NCI-H1417 (cell line): ENCODE results near the gene SSTR3.
"Not testable (repeated sequence)": the region's sequence is repeated elsewhere in the genome, so short reads cannot be mapped to it uniquely, and the experiment has no call there.

Source experiments
- DNase-seq, 3 experiments: peaks; one replicate each; lab custom pipeline; 2025; lab: John Stamatoyannopoulos, UW

SSTR3 gene

DNA sequence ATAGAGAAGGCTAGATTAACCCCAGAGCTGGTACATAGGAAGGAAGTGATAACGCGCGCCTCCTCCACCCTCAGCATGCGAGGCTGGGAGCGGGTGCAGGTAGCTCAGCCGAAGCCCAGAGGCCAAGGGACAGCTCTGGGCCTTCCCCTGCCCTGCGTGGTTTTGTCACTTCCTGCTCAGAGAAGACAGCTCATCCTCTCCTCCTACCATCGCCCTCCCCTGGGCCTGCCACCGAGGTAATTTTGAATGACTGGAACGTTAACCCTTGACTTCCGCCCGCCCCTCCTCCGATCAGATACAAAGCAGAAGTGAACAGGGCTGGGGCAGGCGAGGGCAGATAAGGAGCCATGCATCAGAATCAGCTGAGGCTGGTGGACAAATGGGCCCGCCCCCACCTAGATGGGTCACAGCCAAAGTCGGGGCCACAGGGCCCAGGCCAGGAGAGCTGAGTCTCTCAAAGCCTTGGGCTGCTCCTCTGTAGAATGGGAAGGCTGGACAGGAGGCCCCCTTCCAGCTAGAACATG, 30.2 kb upstream of the SSTR3 start:
- no peak for DNase-seq

DNA sequence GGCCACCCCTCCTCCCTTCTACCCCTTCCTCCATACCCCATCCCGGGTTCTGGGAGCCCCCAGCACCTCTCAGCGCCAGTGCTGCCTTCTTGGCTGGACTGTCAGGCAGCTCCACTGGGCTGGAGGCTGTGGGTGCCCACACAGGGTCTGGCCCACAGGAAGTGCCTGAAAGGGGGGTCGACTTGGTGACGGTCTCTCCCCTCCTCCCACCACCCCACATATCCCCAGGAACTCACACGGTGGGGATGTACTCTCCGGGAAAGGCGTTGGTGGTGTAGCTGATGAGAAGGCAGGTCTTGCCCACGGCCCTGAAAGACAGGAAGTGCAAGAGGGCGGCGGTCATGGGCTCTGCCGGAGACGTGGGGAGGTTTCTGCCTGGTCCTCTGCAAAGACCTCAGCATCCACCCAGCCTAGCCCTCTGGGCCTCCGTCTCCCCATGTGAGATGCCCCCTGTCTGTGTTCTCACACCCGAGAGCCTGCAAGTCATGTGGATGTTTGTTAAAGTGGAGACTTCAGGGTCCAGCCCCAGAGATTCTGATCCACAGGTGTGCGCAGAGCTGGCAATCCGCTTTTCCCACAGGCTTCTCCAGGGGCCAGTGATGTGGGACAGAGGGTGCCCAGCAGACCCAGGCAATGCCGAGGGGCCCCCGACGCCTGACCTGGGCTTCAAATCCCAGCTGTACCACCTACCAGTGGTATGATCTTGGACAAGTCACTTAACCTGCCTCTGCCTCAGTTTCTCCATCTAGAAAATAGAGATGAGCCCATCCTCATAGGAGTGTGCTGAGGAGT, 29.3 kb upstream of the SSTR3 start:
- no peak for DNase-seq

DNA sequence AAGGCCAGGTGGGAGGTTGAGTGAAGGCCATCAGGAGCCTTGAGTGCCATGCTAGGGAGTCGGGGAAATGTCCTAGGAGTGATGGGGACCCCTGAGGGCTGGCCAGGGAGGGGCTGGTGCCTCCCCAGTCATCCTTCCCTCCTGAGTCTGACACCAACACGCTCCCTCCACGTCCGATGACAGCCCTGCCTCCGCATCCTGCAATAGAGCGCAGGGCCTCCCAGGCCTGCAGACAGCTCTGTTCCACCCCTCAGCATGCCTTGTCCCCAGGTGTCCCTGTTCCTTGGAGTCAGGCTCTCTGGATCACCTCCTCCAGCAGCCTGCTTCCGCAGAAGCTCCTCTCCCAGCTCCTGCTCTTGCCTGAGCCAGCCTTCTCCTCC, 28.7 kb upstream of the SSTR3 start:
- no peak for DNase-seq

DNA sequence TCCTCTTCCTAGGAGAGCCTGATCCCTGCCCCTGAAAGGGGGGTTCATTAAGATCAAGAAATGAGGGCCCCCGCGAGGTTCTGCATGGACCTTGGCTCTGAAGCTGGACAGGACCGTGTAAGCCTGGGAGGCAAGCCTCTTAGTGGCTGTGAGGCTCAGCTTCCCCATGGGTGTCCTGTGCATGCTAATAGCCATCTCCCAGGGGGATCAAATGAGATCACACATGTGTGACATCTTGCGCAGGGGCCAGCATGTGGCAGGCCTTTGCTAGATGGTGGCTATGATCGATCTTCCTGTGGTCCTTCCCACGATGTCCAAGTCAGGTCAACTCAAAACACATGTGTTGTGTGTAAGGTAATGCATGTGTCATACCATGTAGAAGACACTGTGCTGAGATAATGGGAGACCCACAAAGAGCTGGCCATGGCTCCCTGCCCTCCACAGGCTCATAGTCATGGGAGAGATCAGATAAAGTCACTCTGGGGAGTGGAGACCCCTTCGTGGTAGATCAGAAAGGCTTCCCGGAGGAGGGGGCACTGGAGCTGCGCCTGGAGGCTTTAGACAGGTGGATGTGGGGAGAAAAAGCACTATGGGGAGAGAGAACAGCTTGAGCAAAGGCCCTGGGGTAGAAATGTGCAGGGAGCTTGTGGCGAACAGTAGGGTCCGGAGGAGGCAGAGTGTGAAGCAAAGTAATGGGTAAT, 28.1 kb upstream of the SSTR3 start:
- DNase-seq, result no peak

DNA sequence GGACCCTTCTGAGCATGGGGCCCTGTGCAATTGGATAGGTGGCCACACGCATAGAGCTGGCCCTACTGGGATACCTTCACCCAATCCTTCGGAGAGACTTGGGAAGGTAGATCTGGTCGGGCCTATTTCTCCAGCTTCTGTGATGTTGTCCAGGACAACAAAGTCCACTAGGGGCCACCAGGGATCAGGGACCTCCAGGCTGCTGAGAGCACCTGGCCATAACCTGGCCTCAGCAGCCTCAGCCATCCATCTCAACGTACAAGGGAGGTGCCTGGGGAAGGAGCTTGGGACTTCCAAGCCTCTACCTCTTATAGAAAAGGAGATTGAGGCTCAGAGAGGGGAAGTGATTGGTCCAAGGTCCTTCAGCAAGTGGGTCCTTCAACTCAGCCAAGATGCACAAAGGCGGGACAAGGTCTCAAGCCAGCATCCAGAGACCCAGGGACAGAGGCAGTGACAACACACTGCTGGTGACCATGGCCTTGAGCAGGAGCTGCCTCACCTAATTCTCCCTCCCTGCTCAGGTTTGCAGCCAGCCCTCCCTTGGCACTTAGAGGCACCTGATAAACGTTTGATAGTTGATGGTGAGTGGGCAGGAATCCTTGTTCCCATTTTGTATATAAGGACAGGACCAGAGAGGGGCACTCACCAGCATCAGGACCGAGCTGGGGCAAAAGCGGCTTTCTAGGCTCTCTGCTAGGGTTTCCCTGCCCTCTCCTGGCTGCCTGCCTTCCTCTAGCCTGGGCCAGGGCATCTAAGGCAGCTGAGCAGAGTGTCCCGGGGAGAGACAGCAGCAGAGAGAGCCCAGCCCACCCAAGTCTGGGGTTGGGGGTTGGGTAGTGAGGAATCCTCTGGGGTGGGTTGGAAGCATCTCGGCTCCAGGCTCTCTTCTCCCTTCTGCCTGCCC, 27.3 kb upstream of the SSTR3 start:
- no peak for DNase-seq

DNA sequence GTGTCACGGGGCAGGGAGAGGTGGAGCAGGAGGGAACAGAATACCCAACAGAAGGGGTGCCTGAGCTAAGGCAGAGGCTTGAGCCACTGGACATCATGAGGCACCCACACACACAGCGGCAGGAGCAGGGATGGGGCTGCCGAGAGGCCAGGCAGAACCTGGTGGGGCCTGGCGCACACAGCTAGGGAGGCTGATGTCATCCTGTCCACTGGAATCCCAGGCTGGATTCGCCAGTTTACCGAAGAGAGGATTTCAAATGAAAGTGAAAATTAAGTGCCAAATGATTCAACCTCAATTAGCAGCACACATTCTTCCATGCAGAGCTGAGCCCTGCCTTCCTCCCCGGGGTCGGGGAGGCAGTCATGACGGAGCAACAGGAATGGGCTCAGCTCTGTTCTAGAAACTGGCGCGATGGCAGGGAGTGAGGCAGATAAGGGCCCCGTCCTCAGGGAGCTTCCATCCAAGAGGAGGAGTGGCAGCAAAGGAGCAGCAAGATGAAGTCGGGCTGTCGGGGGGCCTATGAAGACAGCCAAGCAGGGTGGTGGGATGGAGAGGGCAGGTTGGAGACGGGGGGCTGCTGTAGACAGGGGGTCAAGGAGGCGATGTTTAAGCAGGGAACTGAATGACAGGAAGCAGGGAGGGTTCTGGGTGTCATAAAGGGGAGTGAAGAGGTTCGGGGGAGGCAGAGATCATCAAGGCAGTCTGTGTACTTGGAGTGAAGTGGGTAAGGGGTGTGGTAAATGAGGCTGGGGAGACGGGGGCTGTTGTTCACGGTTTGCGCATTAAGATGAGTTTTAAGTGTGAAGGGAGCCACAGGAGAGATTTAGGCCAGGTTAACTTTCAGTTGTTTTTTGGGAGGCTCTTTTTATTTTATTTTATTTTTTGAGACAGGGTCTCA, 25.3 kb upstream of the SSTR3 start:
- DNase-seq, result no peak

DNA sequence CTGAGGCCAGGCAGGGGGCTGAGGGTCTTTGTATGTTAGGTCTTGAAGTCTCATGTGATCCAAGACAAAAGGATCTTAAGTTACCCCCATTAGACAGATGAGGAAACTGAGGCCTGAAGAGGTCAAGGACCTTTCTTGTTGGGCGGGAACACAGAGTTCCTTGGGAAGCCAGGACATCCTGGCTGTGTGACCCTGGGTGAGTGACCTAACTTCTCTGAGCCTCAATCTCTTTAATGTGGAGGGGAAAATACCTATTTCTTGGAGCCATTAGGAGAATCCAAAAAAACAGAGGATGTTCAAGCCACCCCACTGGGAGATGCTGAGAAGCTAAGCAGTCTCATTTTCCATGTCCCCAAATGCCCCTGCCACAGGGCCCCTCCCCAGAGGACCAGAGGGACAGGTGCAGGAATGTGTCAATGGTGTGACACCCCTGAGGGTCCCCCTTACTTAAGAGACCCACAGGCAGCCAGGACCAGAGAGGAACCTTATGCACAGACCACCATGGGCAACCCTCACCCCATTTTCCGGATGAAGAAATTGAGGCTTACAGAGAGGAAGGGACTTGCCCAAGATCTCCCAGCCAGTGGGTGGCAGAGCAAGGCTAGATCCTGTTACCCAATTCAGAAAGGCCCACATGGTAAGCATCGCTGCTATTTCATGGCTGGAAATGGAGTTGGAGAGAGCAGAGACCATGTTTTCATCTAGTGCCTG, 23.8 kb upstream of the SSTR3 start:
- no peak for DNase-seq

DNA sequence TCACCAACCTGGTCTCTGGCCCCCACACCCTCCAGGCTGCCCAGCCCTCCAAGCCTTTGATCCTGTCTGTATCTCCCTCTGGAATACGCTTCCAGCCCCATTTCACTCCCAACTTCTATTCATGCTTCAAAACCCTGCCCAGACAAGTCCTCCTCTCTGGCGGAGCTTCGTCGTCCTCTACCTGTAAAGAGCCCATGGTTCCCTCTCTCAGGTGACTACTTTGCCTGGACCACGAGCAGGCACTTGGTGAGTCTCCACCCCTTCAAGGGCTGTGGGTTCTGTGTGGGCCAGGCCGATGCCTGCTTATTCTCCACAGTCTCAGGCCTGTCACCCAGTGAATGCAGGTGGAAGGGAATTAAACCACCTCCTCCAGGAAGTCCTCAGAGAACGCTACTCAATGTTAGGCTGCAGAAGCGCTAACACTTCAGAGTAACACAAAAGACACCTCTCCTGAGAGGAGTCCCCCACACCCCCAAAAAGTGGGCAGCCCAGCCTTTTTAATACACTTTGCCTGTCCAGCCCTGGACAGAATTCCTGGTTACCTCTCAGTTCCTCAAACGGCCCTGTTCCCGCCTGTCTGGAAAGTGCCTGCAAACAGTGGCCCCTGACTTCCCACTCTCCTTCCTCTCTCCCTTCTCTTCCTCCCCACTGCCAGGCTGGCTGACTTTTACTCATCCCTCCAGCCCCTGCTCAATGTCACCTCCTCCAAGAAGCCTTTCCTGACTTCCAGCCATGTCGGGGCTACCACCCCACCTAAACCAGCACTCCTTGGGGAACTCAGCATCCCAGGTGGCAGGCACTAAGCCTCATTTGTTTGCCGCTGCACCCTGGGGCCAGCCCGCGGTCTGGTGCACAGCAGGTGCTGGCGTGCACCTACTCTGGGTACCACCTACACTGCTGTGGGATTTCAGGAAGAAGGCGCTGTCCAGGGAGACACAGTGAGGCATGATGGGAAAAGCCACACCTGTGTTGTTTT, 22.7 kb upstream of the SSTR3 start:
- no peak for DNase-seq

DNA sequence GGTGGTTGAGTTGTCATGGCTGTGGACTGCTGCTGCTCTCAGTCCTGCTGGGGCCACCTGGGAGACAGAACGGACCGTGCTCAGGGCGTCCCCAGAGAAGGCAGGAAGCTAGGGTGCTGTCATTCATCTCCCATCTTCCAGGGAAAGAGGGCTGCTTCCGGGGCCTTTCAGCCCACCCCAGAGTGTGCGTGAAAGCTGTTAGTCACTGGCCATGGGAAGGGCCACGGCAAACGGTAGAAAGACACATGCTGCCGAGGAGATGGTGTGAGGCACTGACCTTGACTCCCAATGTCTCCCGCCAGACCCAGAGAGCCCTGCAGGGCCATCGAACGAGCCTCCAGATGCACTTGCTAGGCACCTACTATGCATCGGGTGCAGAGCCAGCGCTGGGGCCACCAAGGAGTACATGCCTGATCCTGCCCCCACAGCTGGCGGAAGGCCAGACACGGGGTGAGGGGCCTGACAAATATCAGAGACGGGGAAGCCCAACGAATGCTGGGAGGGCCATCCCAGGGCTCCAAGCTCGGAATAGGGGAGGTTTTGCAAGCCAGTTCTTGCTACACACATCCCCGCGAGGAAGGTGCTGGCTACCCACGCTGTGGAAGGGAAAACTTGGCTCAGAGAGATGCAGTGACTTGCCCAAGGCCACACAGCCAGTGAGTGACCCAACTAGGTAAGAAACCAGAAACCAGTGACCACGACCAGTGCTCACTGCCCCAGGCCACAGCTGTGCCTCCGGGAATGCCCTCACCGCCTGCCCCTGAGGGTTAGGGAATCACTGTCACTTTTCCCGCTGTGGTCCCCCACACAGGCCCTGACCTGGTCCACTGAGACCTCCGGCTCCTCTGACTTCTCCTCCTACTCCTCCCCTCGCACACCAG, 21.7 kb upstream of the SSTR3 start:
- DNase-seq, result no peak

DNA sequence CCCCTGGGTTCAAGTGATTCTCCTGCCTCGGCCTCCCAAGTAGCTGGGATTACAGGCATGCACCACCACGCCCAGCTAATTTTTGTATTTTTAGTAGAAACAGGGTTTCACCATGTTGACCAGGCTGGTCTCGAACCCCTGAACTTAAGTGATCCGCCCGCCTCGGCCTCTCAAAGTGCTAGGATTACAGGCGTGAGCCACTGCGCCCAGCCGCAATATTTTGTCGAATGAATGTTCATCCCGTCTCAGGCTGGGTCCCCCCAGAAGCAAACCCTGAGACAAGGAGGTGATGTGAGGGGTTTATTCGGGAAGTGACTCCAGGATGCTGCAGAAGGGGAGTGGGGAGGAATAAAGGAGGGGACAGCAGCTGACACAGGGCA, 21.1 kb upstream of the SSTR3 start:
- DNase-seq, result not testable (repeated sequence)

DNA sequence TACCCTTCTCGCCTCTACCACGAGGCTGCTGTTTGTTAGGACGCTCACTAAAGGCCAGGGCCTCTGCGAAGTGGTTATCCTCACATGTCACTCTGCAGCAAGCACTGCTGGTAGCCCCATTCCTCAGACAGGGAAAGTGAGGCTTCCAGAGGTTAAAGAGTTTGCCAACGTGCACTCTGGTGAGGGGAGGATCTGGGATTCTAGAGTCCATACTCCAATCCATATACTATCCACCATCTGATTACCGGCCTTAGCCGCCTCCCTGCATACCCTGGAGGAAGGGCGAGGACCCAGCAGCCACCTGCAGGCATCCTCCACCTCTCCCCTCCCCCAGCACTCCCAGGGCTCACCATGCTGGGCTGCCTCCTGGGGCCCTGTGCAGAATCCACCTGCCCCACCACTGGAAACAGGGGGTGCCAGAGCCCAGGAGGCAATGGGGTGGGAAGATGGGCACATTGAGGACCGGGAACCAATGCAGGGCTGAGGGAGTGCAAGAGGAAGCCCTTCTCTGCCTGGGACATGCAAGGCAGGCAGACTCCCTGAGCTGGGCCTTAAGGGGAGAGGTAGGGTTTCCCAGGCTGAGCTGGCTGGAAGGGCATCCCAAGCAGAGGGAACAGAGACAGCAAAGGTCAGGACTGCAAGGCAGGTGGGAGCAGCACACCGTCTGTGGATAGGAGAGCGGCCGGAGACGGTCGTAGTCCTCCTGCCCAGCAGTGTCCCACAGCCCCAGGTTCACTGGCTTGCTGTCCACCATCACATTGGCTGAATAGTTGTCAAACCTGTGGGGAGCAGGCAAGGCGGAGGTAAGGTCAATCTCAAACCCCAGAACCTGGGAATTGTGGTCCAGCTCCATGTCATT, 20.1 kb upstream of the SSTR3 start:
- no peak for DNase-seq

DNA sequence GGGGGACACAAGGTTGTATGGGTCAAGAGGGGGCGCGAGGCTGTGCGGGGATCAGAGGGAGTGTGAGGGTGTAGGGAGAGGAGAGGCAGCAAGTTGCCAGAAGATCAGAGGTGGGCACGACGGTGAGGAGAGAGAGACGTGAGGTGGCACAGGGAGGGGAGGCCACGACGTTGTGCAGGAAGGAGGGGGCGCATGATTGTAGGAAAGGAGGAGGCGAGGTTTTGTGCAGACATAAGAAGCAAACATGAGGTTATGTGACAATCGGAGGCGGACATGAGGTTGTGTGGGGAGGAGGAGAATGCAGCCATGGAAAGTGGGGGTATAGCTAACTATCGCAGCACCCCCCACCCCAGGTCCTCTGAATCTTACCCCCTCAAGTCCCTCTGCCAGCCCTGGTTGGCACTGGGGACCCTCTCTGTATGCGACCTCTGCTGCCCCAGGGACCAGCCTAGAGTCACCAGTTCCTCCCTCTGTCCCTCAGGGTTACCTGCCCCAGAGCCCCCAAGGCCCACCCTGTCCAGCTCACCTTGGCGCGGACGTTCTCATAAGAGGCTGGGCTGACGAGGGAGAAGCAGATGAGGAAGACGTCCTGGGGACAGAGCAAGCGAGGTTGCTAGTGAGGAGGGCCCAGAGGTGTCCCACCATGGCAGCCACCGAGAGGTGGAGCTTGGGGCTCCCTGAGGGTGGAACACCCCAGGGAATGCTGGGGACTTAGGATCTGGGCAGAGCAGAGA, 19.3 kb upstream of the SSTR3 start:
- no peak for DNase-seq

DNA sequence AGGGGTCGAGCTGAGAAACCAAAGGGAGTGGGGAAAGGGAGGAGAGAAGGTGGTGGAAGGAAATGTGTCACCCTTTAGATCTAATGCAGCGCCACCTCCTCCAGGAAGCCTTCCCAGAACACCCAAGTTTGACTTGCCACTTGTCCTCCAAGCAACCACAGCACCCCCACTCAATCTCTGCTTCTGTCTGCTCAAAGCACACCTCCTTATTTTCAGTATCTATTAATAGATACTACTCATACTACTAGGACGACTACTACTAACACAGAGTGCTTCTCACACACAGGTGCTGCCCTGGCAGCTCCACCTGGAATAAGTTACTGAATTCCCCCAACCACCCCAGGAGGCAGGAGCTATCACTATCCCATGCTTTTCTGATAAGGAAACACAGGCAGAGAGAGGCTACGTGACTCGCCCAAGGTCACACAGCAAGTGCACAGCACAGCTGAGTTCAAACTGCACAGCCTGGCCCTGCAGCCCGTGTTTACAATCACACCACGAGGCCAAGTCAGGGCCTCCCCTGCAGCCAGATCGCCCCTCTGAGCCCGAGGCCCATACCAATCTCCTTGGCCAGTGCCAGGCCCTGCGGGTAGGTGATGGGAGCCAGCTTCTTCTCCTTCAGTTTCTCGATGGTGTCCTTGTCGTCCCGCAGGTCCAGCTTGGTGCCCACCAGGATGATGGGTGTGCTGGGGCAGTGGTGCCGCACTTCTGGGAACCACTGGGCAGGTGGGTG, 18.6 kb upstream of the SSTR3 start:
- DNase-seq, result no peak

DNA sequence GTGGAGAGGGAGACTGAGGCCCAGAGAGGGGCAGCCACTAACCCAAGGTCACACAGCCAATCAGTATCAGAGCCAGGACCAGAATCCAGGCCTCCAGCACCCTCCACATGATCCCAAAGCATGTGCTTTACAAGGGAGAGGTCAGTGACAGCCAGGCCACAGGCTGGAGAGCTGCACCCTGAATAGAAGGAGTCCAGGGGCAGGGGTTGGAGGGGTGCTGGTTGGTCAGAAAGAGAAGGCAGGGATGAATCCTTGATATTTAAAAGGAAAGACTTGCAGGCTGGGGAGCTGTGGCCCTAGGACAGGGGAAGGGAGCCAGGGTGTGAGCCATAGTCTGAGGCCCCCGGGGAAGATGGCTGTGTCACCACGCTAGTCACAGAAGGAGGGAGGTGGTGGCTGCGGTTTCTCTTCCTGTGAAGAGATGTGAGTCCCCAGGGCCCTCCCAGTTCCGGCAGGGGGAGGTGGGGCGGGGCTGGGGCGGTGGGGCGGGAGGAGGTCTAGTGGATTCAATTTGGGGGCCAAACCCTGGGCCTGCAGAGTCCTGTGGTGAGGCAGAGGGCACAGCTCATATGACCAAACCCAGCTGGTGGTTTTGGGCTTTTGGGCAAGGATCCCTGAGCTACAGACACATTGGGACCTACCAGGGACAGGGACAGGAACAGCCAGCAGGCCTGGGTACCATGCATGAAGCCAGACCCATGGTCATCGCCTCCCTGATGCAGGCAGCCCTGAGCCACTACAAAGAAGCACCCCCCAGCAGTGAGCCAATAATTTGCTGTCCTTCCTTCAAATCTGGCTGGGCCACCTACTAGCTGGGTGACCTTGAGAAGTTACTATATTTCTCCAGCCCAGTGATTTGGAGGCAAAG, 17.8 kb upstream of the SSTR3 start:
- no peak for DNase-seq
